PFSK-1 (cell line): Measurements from ENCODE around the gene AFAP1L1.

Experiments
- FOXP2 ChIP-seq: optimal IDR thresholded peaks from 2 replicates; pipeline ENCODE3; 2011; ENCODE audit warnings: borderline replicate concordance, control low read depth, inconsistent platforms; ENCODE audit not compliant: insufficient read depth; ENCODE audit errors: extremely low read length, extremely low read depth
- POLR2AphosphoS5 ChIP-seq: IDR thresholded peaks from 2 replicates; pipeline ENCODE4 v1.6.1; 2012; ENCODE audit warnings: low read depth, mild to moderate bottlenecking, control low read depth, low read length, moderate library complexity
- REST ChIP-seq, 2 experiments: IDR thresholded peaks; 2 replicates each; pipeline versions ENCODE4 v1.6.1 to v1.8.0; 2011 to 2012; ENCODE audit warnings: low read depth in 2 of 2, low read length in 2 of 2, control low read depth in 1 of 2, inconsistent platforms in 1 of 2, mild to moderate bottlenecking in 1 of 2, moderate library complexity in 1 of 2; ENCODE audit not compliant: insufficient read depth in 1 of 2
- SIN3A ChIP-seq: IDR thresholded peaks from 2 replicates; pipeline ENCODE4 v1.6.1; 2012; ENCODE audit warnings: mild to moderate bottlenecking, low read length, moderate library complexity, borderline replicate concordance; ENCODE audit not compliant: insufficient read depth
- TAF1 ChIP-seq: IDR thresholded peaks from 2 replicates; pipeline ENCODE4 v1.6.1; 2012; ENCODE audit warnings: low read length, control low read depth, borderline replicate concordance; ENCODE audit not compliant: insufficient read depth

AFAP1L1 gene

GRCh38 chr5:149282027-149282965 is 10.6 kb downstream of the AFAP1L1 start:
- TF ChIP-seq SIN3A (no peak), FOXP2 (no peak)

DNA sequence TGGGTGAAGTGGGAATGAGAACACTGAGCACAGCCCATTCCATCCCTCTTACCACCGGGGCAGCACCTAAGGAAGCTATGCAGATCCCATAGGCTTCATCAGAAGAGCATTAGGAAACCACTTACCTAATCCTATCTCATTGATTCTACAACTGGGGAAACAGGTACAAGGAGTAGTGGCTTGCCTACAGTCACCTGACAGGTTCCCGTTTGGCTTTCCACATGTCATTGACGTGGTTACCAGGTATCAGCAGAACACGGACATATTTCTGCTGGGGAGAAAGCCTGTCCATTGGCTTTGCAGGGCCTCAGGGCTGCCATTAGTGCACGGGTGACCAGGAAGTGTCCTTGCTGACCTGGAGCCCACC is 11.3 kb downstream of the AFAP1L1 start:
- TF ChIP-seq TAF1: no peak
- no peak for TF ChIP-seq POLR2AphosphoS5
- TF ChIP-seq SIN3A: no peak
- no peak for TF ChIP-seq FOXP2
- no peak for TF ChIP-seq REST (IDR thresholded peaks at IDR 0.05; ENCODE audit: insufficient read depth in 1 of 2, low read depth in 2 of 2, low read length in 2 of 2)

GRCh38 chr5:149283626-149284480 is 12.2 kb downstream of the AFAP1L1 start:
- TF ChIP-seq REST (IDR thresholded peaks at IDR 0.05; ENCODE audit: insufficient read depth in 1 of 2, low read depth in 2 of 2, low read length in 2 of 2) (no peak), FOXP2 (no peak), SIN3A (no peak), POLR2AphosphoS5 (no peak), TAF1 (no peak)

DNA sequence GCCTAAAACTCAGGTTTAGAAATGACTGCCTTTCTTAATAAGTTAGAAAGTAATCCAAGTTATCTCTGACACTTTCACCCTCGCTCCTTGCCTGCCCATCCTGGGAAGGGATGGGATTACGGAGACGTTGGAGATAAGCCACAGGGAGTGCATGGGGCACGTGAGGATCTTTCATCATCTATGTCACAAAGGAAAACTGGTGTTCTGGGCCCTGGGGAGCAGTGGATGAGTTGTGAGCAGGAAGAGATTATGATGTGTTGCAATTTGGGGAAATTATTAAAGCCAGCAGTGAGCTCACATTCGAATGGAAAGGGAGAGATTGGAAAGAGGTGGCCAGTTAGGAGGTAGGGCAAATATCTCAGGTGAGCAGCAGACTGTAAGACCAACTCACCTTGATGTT is 12.8 kb downstream of the AFAP1L1 start:
- TF ChIP-seq FOXP2: no peak
- TF ChIP-seq TAF1: no peak
- TF ChIP-seq POLR2AphosphoS5: no peak
- no peak for TF ChIP-seq SIN3A
- no peak for TF ChIP-seq REST (IDR thresholded peaks at IDR 0.05; ENCODE audit: insufficient read depth in 1 of 2, low read depth in 2 of 2, low read length in 2 of 2)

- no peak for TF ChIP-seq POLR2AphosphoS5
- TF ChIP-seq REST (IDR thresholded peaks at IDR 0.05; ENCODE audit: insufficient read depth in 1 of 2, low read depth in 2 of 2, low read length in 2 of 2): no peak
- TF ChIP-seq SIN3A: no peak
- no peak for TF ChIP-seq FOXP2
- no peak for TF ChIP-seq TAF1
These were observed 13.5 kb downstream of the AFAP1L1 start for GRCh38 chr5:149285153-149285552.
